HepG2 (cell line): Measurements from ENCODE around the gene TDG. TPM values are rescaled to one million over a fixed set of nuclear protein-coding genes. Genes with fewer than 3 reads are reported as not detected.

Experiments
- AGO2 ChIP-seq: fragments of 200-400 bp; formaldehyde crosslinking; optimal IDR thresholded peaks from 2 replicates; pipeline ENCODE3; 2017; ENCODE audit warnings: mild to moderate bottlenecking, low read depth, low read length, moderate library complexity
- CC2D1A ChIP-seq: sonication (generic); formaldehyde crosslinking; IDR thresholded peaks from 2 replicates; pipeline ENCODE4 v1.8.1; 2023; ENCODE audit warnings: mild to moderate bottlenecking, missing genetic modification reagents
- ERF ChIP-seq: IDR thresholded peaks from 2 replicates; pipeline ENCODE4 v1.6.1; 2018; ENCODE audit warnings: missing biosample characterization, missing genetic modification reagents
- FOXK2 ChIP-seq: fragments of 450-650 bp; IDR thresholded peaks from 2 replicates; pipeline ENCODE4 v1.6.1; 2016
- JARID2 ChIP-seq: sonication (generic); formaldehyde crosslinking; IDR thresholded peaks from 2 replicates; pipeline ENCODE4 v1.8.1; 2023; ENCODE audit warnings: missing genetic modification reagents, inconsistent platforms; ENCODE audit not compliant: insufficient replicate concordance
- KLF6 ChIP-seq: IDR thresholded peaks from 2 replicates; pipeline ENCODE4 v1.8.0; 2016; ENCODE audit warnings: missing biosample characterization, missing genetic modification reagents
- MBNL3 ChIP-seq: fragments of 250-450 bp; sonication (Bioruptor Pico); conservative IDR thresholded peaks from 2 replicates; pipeline ENCODE4 v1.8.0; 2022; ENCODE audit warnings: mild to moderate bottlenecking, inconsistent platforms
- PRPF4 ChIP-seq: fragments of 200-400 bp; formaldehyde crosslinking; IDR thresholded peaks from 2 replicates; pipeline ENCODE4 v1.6.1; 2016; ENCODE audit warnings: low read length, low read depth; ENCODE audit not compliant: poor library complexity, severe bottlenecking
- SETDB1 ChIP-seq: sonication (generic); formaldehyde crosslinking; IDR thresholded peaks from 2 replicates; pipeline ENCODE4 v1.5.1; 2020; ENCODE audit warnings: missing genetic modification reagents, mild to moderate bottlenecking, borderline replicate concordance
- TCF7 ChIP-seq: sonication (generic); IDR thresholded peaks from 2 replicates; pipeline ENCODE4 v1.6.1; 2016; ENCODE audit warnings: antibody characterized with exemption, low read depth
- XBP1 ChIP-seq: sonication (generic); formaldehyde crosslinking; IDR thresholded peaks from 2 replicates; pipeline ENCODE4 v1.5.0; 2020; ENCODE audit warnings: missing genetic modification reagents
- YY1 ChIP-seq: IDR thresholded peaks from 2 replicates; pipeline ENCODE4 v1.6.1; 2011; ENCODE audit warnings: low read length, low read depth, moderate library complexity, mild to moderate bottlenecking; ENCODE audit not compliant: insufficient read depth, insufficient replicate concordance
- ZBED4 ChIP-seq: sonication (generic); formaldehyde crosslinking; IDR thresholded peaks from 2 replicates; pipeline ENCODE4 v1.4.0; 2020; ENCODE audit warnings: missing genetic modification reagents, borderline replicate concordance
- ZKSCAN1 ChIP-seq: fragments of 150-350 bp; IDR thresholded peaks from 2 replicates; pipeline ENCODE4 v1.6.1; 2014; ENCODE audit warnings: low read length
- ZNF264 ChIP-seq: sonication (generic); formaldehyde crosslinking; IDR thresholded peaks from 2 replicates; pipeline ENCODE4 v1.4.0; 2020; ENCODE audit warnings: missing genetic modification reagents
- ZNF407 ChIP-seq: sonication (generic); formaldehyde crosslinking; IDR thresholded peaks from one replicate; pipeline ENCODE4 v1.5.1; 2020; ENCODE audit warnings: mild to moderate bottlenecking, missing genetic modification reagents; ENCODE audit errors: not compliant biosample characterization
- ZNF510 ChIP-seq: sonication (generic); formaldehyde crosslinking; IDR thresholded peaks from 2 replicates; pipeline ENCODE4 v1.4.0; 2020; ENCODE audit warnings: low read depth, mild to moderate bottlenecking, missing genetic modification reagents
- ZNF878 ChIP-seq: sonication (generic); formaldehyde crosslinking; IDR thresholded peaks from 2 replicates; pipeline ENCODE4 v1.8.1; 2023; ENCODE audit warnings: mild to moderate bottlenecking, missing genetic modification reagents, moderate library complexity
- polyA plus RNA-seq, 8 experiments: library from polyadenylated mRNA; depleted of rRNA in 3 of 8; stranded (reverse) in 7 of 8; unstranded in 1 of 8; fragments of >200 nt; fragmentation: Illumina TruSeq in 4 of 8; extraction: Trizol in 4 of 8; gene quantifications; 2 replicates each; pipeline versions ENCODE4 v1.2.1 to v1.2.3, GENCODE V29; 2011 to 2016; ENCODE audit warnings: low read depth in 4 of 8, missing spikeins in 1 of 8, mixed read lengths in 1 of 8; ENCODE audit not compliant: insufficient read depth in 1 of 8
- total RNA-seq, 5 experiments: library from RNA; depleted of rRNA; stranded (reverse); fragments of >200 nt; fragmentation: Illumina TruSeq; extraction: Trizol; gene quantifications; 2 replicates each; pipeline ENCODE4 v1.2.3, GENCODE V29; 2016; ENCODE audit warnings: low read depth in 1 of 5

TDG gene
- total and polyA plus RNA-seq, 2 of the 13 experiments (the other 11 are each of a cell fraction or from before 2014, with no cell fraction given), result 14.2 to 19.5 TPM

DNA sequence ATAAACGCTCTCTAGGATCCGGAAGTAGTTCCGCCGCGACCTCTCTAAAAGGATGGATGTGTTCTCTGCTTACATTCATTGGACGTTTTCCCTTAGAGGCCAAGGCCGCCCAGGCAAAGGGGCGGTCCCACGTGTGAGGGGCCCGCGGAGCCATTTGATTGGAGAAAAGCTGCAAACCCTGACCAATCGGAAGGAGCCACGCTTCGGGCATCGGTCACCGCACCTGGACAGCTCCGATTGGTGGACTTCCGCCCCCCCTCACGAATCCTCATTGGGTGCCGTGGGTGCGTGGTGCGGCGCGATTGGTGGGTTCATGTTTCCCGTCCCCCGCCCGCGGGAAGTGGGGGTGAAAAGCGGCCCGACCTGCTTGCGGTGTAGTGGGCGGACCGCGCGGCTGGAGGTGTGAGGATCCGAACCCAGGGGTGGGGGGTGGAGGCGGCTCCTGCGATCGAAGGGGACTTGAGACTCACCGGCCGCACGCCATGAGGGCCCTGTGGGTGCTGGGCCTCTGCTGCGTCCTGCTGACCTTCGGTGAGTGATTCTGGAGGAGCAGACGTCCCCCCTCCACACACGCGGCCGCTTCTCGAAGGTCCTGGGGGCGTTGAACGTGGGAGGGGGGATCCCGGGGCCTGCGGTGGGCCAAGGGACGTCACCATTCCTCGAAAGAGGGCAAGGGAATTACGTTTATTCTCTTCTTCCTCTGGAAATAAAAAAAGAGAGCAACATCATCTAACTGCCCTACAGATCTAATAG, 35.5 kb upstream of the TDG start, which contains the start of gene HSP90B1 (continued):
- TF ChIP-seq ZKSCAN1 (no peak), ERF (CRISPR knock-in tag) (0 out of 2 replicates have a peak, but pooled peaks have one; percentile 11), KLF6 (peak; percentile 70), ZNF878 (CRISPR knock-in tag) (peak; percentile 88), CC2D1A (CRISPR knock-in tag) (peak; percentile 88; the same call in 1 of the 2 replicates), PRPF4 (no peak), ZNF510 (CRISPR knock-in tag) (no peak), JARID2 (CRISPR knock-in tag) (no peak), XBP1 (CRISPR knock-in tag) (peak; percentile 99), SETDB1 (CRISPR knock-in tag) (no peak), ZNF407 (CRISPR knock-in tag) (no peak), ZBED4 (CRISPR knock-in tag) (peak; percentile 77; the same call in 1 of the 2 replicates), YY1 (no peak), TCF7 (no peak), FOXK2 (peak; percentile 72), AGO2 (peak; percentile 63), ZNF264 (no peak), MBNL3 (CRISPR knock-in tag) (no peak)
